Prostate gland (tissue), 2 donors: Measurements from ENCODE around the gene IGLL1.

Source experiments
- POLR2A ChIP-seq: fragments of 450-650 bp; IDR thresholded peaks from one replicate; pipeline ENCODE4 v1.6.1; 2016; ENCODE audit warnings: antibody characterized with exemption, mild to moderate bottlenecking
- TF ChIP-seq, protein P1 (sequence below), 4 experiments: fragments of 200-600 bp in 2 of 4; fragments of 450-650 bp in 2 of 4; sonication (generic) in 2 of 4; IDR thresholded peaks; 1 replicate in 3 of 4; 2 replicates in 1 of 4; pipeline ENCODE4 v1.5.1; 2016 to 2019; ENCODE audit warnings: antibody characterized with exemption in 4 of 4, mild to moderate bottlenecking in 2 of 4, moderate library complexity in 2 of 4

DNA sequence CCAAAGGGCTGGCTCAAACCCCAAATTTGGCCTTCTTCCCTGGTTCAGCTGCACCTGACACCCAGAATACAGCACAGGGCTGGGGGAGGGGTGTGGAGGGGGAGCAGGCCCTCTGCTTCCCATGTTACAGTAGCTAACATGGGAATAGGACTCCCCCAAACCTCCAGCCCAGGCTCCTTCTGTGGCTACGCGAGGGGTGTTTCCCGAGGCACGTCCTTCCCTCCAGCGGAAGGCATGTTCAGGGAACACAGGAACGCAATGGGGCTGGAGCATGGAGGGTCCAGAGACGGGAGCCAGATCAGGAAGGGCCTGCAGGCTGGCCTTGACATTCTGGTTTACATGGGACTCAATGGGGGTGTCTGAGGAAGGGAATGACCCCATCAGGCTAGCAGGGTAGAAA lies 11.8 kb upstream of the IGLL1 start:
- TF ChIP-seq, protein P1, sequence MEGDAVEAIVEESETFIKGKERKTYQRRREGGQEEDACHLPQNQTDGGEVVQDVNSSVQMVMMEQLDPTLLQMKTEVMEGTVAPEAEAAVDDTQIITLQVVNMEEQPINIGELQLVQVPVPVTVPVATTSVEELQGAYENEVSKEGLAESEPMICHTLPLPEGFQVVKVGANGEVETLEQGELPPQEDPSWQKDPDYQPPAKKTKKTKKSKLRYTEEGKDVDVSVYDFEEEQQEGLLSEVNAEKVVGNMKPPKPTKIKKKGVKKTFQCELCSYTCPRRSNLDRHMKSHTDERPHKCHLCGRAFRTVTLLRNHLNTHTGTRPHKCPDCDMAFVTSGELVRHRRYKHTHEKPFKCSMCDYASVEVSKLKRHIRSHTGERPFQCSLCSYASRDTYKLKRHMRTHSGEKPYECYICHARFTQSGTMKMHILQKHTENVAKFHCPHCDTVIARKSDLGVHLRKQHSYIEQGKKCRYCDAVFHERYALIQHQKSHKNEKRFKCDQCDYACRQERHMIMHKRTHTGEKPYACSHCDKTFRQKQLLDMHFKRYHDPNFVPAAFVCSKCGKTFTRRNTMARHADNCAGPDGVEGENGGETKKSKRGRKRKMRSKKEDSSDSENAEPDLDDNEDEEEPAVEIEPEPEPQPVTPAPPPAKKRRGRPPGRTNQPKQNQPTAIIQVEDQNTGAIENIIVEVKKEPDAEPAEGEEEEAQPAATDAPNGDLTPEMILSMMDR (IDR thresholded peaks at IDR 0.05), result no peak
- no peak for TF ChIP-seq POLR2A
